GM13977 (cell line): Measurements from ENCODE around the gene PDIA5.

Experiments used
- DNase-seq: peaks from one replicate; pipeline ENCODE4 v3.0.0; 2012; ENCODE audit warnings: low spot score
- CTCF ChIP-seq: IDR thresholded peaks from 2 replicates; pipeline ENCODE4 v1.5.1; 2012; ENCODE audit warnings: mild to moderate bottlenecking, control low read depth; ENCODE audit not compliant: insufficient read depth; ENCODE audit errors: extremely low read depth, missing control alignments
- in situ Hi-C: fragments of 300-500 bp; cut with MboI; formaldehyde crosslinking; loops from one replicate; pipeline ENCODE4 v1.12.0; 2022; ENCODE audit warnings: low sequenced_read_pairs, low pct_unique_long_range_greater_than_20kb, mixed read lengths, inconsistent platforms; ENCODE audit not compliant: unreplicated experiment

The PDIA5 gene

GRCh38 chr3:123126031-123126430, 59.2 kb downstream of the PDIA5 start:
- TF ChIP-seq CTCF: no peak
- in situ Hi-C loops: no loop called here
- DNase-seq: no peak

GRCh38 chr3:123126653-123127052, 59.8 kb downstream of the PDIA5 start:
- in situ Hi-C loops: no loop called here
- TF ChIP-seq CTCF: no peak
- no peak for DNase-seq

- in situ Hi-C loops: no loop called here
- TF ChIP-seq CTCF: no peak
Observed at GRCh38 chr3:123129092-123129491, 62.3 kb downstream of the PDIA5 start.

GRCh38 chr3:123129532-123129931, 62.7 kb downstream of the PDIA5 start:
- no peak for DNase-seq
- no peak for TF ChIP-seq CTCF
- in situ Hi-C loops: no loop called here

More at GRCh38 chr3:123129092-123129491, 62.3 kb downstream of the PDIA5 start:
- no peak for DNase-seq

GRCh38 chr3:123130079-123130750, 63.4 kb downstream of the PDIA5 start:
- in situ Hi-C loops: no loop called here
- DNase-seq: no peak
- TF ChIP-seq CTCF: no peak

- no peak for TF ChIP-seq CTCF
- in situ Hi-C loops: no loop called here
- no peak for DNase-seq
Observed at GRCh38 chr3:123134671-123135070, 67.8 kb downstream of the PDIA5 start.
